ENCODE results near the gene SIRT7.

Gene SIRT7

DNA sequence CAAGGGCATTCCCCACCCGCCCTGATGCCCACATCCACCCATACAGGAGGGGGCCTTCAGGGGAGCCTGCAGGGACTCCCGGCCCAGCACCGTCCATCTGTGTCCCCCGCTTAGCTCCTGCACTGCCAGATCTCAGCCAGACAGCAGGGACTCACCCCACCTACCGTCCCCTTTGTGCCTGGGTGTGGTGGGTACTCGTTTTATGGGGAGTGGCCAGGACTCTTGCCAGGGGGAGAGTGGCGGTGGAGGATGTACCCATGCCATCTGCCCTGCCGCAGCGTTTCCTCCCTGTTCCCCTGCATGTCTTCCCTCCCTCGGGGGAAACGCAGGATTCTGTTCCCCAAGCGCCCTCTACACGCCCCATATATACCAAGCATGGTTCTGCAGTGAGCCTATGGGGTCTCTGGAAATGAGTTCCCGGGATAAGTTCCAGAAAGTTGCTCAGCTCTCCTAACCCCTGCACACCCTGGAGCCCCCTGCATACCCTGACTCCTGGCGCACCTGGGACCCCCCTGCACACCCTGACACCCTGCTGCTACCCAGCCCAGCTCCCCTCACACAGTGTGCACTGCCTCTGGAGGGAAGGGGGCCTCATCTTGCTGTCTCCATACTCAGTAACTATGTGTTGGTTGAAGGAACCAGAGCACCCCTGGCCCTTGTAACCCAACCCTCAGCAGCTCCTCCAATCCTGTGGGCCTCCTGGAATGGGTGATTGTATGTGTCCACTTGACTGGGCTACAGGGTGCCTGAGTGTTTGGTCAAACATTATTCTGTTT lies 13.8 kb upstream of the SIRT7 start:
- DNase-seq = peak; percentile 84

DNA sequence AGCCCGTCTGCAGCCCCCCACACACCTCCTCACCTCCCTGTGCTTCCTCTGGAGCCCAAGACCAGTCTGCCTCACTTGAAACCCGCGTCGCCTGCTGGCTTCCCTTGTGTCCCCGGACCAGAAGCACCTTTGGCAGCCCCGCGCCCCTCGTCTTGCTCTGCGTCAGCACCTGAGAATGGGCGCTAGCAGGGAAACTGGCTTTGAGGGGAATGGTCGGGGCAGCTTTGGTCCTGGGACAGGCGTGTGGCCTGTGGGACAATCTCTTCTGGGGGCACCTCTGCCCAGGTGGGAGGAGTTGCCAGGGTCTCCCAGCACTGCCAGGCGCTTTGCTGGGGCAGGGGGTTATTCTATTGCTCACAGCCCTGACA lies 13.2 kb upstream of the SIRT7 start:
- no peak for DNase-seq

DNA sequence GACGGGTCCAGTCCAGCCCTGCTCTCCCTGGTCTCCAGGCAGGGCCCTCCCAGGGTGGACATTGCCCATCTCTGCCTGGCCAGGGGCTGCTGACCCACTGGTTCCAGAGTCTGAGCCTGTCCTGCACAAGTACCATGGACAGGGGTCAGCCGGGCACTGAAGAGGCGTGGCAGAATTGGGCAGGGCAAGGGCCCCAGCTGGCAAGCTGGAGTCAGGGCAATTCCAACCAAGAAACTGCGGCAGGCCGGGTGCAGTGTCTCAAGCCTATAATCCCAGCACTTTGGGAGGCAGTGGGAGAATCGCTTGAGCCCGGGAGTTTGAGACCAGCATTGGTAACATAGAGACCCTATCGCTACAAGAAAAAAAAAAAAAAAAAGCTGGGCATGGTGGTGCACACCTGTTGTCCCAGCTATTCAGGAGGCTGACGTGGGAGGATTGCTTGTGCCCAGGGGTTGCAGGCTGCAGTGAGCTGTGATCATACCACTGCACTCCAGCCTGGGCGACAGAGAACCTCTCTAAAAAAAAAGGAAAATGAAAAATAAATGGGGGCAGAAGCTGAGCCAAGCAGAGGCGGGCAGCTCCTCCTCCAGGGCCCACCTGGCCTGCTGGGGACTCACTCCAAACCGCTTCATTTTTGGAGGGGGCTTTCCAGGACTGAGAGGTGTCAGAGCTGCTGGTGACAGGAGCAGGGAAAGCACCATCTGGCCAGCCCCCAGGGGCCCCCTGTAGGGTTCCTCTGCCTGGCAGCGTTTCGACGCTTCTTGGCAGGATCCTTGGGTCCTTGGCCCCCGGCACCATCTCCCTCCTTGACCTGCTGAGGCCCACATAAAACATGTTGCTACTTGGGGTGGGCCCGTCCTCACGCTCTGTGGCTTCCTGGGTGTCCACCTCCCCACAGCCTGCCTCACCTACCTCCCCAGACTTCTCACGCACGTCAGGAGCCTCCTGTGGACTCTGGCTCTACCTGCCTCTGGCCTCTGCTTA lies 12.5 kb upstream of the SIRT7 start:
- DNase-seq = peak; percentile 67

DNA sequence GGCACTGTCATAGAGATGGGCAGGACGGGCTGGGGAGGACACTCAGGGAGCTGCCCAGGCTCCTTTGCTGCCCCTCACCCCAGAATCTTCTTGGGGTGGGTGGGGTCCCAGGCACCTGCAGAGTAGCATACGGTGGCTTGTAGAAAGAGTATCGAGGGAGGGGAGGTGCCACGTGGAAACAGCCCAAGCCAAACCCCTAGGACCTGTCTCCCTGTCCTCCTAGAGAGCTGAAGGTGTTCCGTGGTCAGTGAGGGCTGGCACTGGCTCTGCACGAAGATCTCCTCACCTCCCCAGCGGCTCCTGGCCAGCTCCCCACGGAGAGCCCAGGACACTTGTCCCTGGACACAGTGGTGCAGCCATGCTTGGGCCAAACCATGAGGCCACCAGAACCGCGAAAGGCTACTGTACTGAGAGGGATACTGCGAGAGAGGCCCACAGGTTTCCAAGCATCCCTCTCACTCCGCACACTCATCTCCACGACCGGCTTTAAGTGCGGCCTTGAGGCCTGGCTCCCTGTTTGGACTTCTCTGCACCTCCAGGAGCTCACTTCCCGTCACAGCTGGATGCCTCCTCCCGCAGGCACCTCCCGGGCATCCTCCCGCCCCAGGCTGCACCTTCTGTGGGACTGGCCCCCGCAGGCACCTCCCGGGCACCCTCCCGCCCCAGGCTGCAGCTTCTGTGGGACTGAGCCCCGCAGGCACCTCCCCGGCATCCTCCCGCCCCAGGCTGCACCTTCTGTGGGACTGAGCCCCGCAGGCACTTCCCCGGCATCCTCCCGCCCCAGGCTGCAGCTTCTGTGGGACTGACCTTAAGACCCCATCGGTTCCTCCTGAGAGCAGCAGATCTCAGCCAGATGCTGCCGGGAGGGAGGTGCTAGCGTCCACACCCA lies 11.5 kb upstream of the SIRT7 start:
- no peak for DNase-seq

DNA sequence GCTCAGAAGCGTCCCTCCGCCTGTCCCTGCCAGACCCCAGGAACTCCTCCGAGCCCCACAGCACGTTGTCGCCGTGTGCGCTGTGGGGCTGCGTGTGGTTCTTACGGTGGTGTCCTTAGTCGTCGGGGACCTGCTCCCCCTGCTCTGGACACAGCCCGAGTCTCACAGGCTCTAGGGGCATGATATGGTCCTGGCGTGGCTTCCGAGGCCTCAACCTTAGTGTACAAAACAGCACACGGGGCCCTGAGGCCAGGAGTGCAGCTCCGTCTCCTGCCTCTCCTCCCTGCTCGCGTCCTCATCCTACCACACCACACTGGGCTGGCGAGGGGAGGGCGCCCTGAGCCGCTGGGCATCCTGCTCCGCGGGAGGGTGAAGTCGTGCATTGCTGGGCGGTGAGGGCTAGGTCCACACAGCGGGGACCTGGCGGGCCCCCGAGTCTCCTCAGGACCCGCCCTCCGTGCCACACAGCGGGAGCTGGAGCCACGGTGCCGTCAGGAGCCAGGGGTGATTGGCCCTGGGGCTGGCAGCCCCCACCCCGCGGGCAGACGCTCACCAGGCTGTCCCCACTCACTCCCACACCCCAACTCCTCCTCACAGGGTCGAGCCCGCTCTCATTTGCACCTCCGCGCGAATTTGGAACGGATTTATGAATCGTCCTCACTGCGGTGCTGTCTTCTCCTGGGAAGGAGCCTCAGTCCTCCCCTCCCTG lies 10.7 kb upstream of the SIRT7 start:
- no peak for DNase-seq

DNA sequence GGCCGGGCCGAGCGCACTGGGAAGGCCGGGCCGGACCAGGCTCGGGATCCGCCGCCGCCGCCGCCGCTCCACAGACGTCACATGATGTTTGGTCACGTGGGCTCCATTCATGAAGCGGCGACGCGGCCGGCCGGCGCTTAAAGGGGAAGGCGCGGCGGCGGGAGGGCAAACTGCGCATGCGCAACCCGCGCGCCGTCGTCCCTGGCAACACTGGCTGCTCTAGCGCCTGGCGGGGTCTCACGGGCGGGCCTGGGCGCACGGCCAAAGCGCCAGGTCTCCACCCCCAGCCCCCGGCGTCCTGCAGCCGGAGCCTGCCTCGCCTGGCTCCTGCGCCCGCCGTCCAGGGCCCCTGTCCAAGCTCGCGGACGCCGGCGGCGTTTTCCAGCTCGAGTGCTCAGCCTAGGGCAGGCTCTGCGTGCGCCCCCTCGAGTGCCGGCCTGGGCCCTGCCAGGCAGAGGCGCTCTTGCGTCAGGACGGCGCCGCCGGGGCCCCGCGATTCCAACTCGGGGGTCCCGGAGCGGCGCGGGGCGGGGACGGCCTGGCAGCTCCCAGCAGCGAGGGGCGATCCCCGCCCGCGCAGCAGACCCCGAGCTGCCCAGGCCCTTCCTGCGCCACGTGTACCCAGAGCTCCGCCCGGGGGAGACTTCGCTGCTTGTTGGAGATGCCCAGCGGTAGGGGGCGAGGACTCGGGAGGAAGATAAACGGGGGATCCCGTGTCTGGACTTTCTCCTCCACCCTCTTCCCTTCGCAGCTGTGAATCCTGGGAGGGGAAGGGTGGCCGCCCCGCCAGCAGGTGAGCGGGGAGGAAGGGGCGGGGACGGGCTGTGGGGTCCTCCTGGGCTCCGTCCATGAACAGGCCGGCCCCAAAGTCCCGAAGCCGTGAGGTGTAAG lies 9.9 kb upstream of the SIRT7 start, which contains the start of gene MAFG:
Gene MAFG, minus strand, starts transcription at position 83 of the 891 bp plus-strand sequence. CDS start 4,550 bp downstream, outside the sequence.
- DNase-seq = peak; percentile 94

DNA sequence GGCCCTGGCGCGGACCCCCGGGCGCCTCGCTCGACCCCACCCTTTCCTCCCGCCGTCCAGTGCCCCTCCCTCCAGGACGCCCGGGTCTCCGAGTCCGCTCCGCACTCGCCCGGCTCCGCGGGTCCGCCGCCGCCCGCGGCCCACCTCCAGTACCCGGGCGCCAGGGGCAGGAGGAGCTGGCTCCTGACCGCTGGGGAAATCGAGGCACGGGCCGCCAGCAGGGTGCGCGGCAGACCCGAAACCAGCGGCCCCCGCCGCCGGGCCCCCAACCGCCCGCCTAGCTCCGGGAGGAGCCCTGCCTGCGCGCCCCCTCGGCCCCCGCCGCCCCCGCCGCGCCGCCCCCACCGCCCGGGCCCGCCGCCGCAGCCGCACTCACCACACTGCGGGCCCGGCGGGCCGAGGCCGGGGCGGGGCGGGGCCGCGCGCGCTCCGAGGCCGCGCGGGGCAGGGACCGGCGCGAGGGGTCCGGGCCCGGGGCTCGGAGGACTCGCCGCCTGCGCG lies 9.2 kb upstream of the SIRT7 start:
- no peak for DNase-seq

DNA sequence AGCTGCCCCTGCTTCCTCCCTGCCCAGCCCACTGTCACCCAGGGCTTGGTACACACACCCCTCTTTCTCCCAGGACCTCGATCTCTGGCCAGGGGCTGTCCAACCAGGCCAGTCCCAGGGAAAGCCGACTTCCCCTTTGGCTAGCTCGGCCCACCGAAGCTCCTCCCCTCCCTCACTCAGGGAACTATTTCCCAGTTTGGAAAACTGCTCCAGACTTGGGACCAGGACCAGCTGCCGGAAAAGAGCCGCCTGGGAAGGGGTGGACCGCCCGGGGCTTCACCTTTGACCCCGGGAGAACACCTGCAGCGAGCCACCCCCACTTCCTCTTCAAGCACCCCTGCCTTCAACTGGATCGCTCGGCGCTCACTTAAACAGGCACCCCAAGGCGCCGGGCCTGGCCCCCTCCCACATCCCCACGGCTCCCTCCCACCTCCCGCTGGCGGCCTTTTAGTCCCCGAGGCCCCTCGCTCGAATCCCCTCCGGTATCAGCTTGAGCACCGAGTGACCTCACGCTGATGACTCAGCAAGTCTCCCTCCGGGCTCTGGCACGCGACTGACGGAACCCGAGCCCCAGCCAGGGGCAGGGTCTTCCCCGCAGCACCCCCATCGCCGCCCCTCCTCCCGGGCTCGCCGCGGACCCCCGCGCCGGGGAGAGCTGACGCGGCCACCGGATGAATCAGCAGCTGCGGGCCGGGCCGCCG lies 8.6 kb upstream of the SIRT7 start:
- no peak for DNase-seq

DNA sequence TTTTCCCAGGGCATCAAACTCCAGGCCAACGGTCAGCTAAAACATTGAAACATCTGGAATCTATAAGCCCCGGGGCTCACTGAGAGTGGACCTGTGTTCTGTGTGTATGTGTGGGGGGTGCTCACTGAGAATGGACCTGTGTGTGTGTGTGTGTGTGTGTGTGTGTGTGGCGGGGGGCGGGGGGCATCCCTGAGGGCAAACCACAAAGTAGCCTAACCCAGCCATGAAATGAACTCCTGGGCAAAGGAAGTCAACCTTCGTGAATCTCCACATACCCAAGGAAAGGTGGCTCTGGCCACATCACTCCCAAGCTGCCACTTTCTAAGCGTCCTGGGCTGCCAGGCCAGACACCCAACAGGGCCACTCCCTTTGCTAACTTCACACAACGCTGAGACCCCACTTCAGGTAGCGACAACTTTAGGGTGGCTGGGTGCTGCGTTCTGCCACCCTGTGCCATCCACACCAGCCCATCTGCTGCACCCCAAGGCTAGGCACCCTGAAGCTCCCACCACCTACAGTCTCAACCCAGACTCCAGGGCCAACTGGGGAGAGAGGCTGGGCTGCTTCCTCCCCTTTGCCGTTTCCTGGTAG lies 8.0 kb upstream of the SIRT7 start:
- no peak for DNase-seq

DNA sequence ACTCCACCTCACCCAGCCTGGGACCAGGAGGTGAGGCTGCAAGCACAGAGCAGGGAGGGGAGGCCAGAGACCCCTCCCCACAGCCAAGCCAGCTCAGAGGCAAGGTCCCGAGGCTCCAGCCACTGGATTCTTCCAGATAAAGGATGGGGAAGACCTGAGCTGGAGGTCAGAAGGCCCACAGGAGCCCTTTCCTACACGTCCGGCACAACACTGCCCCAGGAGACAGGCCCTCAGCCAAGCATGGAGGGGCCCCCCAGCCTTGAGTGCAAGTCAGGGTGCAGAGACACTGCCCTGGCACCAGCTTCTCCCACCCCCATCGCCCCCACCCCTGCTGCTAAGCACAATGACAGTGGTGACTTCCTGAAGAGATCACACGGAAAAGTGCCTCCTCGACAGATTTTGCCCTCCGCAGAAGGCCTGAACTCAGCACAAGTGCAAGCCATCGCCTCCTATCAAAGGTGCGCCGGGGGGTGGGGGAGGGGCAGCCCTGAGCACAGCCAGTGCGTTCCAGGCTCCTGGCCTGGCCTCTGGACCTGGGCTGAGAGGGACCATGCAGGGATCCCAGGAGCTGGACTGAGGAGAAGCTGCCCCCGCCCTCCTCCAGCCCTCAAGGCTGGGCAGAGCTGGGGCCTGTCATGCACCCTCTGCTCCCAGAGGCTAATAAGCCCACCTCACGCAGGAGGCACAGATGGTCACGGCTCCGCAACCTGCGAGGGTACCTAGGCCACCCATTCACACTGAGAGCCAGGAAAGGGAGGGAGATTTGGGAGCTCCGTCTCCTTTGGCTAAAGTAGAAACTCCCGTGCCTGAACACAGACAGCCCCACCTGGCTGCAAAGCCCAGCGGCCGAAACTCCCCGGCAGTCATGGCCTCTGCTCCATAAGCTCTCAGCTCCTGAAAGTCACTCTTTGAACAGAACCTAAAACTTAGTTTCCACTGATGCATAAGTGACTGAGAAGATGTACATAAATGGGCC lies 6.9 kb upstream of the SIRT7 start:
- no peak for DNase-seq

DNA sequence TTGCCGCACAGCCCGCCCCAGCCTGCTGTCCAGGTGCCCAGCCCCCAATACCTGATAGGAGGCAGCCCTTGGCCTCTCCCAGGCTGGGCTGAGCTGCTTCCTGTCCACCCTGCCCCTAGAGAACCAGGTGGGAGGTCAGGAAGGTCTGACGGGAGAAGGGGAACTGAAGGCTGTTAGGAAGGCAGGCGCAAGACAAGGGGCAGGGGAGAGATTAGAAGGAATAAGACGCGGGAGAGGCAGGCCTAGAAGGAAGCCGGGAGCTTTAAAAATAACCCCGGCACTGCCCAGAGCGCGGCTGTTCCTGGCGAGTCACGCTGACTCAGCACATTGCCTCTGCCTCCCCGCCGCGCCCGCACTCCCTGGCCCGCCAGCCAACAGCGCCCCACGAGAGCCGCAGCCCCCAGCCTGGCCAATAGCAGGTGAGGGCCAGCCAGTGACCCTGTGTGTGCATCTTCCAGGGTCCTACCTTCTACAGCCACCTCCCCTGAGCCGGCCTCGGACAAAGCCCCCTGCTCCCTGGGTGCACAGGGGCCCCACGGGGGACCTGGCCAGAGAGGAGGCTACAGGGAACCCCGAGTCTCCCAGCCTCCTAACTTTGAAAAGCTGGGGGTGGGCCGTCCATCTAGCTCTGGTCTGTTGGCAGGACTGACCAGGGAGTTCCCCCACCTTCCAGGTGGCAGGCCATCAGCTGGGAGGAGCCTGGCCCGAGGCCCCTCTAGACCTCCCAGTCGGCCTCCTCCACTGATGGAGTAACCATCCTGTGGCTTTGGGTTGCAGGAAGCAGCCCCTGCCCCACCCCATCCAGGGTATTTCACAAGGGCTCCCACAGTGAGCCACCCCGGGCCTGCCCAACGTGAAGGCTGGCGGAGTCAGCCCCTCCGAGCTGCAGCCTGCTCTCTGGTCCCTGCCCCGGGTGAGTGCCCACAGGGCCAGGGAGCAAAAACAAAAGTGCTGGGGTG lies 5.6 kb upstream of the SIRT7 start:
- DNase-seq = no peak

DNA sequence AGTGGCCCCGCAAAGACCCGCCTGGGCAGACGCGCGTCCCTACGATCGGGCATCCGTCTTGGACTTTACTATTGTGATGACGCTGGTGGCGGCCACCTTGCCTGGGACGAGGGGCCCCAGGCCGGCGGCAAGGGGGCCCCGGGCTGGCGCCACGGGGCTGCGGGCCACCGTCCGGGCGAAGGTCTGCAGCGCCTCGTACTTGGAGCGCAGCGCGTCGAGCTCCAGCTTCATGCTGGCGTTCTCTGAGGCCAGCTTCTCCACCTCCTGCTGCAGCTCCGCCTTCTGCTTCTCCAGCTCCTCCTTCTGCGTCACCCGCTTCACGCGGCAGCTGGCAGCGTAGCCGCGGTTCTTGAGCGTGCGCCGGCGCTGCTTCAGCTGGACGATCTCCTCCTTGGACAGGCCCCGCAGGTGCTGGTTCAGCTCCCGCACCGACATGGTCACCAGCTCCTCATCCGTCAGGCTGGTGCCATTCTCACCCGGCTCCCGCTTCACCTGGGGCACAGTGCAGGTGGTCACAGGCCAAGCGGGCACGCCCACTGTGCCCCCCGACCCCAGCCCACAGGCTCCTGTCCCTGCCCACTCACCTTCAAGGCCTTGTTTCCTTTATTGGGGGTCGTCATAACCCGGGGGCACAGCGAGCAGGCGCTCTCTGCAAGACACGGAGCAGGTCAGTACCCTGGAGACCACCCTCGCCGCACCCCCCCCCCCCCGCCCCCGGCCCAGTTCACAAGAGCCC lies 4.8 kb upstream of the SIRT7 start:
- no peak for DNase-seq

DNA sequence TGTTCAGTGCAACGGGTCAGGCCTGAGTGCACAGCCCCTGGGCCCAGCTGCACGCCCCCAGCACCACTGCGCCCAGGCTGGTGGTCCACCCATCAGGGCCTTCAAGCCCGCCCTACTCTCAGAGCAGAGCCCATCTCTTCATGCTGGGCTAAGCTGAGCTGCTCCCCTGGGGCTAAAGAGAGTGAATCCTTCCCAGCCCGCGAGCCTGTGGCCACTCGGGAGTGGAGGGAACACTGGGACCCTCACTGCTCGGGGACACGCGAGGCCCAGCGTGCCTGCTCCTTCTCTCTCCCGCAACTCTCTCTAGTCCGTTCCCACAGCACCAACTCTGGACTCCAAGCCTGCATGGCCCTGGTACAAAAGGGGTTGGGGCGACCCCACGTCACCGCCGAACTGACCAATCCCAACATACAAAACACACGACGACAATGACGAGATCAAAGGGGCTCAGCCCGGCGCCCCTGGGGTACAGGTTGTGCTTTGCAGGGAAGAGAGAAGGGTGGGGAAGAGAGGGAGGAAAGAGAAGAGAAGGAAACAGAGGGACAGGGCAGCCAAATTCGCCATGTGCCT lies 4.1 kb upstream of the SIRT7 start:
- no peak for DNase-seq

DNA sequence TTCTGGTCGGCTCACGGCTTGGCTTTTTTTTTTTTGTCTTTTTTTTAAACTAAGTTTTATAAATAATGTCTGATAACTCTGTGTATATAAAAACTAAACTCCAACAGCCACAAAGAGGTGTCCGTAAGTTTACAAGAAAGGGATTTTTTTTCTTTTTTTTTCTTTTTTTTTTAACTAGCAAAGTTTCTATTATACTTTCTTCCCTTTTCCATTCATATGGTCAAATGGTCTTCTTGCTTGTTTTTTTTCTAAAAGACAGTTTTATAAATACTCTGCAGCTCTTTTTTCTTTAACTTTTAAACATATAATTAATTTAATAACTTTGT lies 3.5 kb upstream of the SIRT7 start:
- no peak for DNase-seq

DNA sequence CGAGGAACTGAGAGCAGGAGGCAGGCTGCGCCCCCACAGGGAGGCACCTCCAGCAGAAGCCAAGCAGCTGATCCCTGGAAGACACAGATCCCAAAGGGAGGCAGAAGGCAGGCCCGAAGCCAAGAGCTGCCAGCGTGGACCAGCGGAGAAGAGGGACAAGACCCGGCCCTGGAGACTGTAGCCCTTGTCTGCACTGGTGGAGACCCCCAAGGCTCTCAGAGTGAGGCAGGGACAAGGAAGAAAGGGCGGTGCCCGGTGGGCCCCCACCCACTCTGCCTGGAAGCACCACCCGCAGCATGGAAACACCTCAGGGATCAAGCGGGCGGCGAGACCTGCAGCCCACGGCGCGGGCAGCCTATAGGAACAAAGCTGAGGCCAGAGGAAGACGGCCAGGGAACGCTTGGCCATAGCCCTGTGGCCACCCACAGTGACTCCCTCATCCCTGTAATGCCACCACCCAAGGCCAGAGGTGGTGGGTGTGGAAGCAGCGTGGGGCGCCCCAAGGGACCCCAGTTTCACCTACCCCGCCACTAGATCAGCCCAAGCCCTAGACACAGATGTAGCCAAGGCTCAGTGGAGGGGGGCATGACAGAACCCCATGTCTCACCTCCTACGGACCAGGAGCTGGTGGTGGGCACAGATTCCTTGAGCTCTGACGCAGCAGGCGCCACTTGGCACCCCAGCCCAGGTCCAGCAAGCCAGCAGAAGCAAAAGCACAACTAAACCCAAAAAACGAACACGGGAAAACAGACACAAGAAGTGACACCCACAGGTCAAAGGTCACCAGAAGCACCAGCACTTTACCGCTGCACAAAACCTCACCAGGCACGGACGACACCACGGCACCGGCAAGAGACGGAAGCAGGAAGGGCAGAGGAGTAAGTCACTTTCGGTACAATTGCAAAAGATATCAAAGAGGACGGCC lies 2.9 kb upstream of the SIRT7 start:
- DNase-seq = no peak

Data from NCI-H524 treated with DMSO at 0.1 percent for 48 hours (cell line).